Chondrocyte (in vitro differentiated cells): Measurements from ENCODE around the gene RTL1. TPM values are rescaled to one million over a fixed set of nuclear protein-coding genes. Genes with fewer than 3 reads are reported as not detected.

Source experiments
- DNase-seq: peaks from one replicate; pipeline ENCODE4 v3.0.0; 2021; ENCODE audit warnings: mixed read lengths, low spot score
- H3K27ac Mint-ChIP-seq: one replicate; pipeline ENCODE4 v1.8.0; 2021; ENCODE audit warnings: mild to moderate bottlenecking, moderate library complexity, mixed read lengths; ENCODE audit not compliant: unreplicated experiment
- H3K27me3 Mint-ChIP-seq: 2 replicates; pipeline ENCODE4 v1.8.0; 2021; ENCODE audit warnings: low read depth, mixed read lengths
- H3K36me3 Mint-ChIP-seq: 2 replicates; pipeline ENCODE4 v1.8.0; 2021; ENCODE audit warnings: low read depth, mixed read lengths
- H3K4me1 Mint-ChIP-seq: 2 replicates; pipeline ENCODE4 v1.8.0; 2021; ENCODE audit warnings: low read depth, mild to moderate bottlenecking, mixed read lengths
- H3K4me3 Mint-ChIP-seq: one replicate; pipeline ENCODE4 v1.8.0; 2021; ENCODE audit warnings: mild to moderate bottlenecking, moderate library complexity, mixed read lengths; ENCODE audit not compliant: unreplicated experiment
- H3K9me3 Mint-ChIP-seq: 2 replicates; pipeline ENCODE4 v1.8.0; 2021; ENCODE audit warnings: low read depth, mixed read lengths
- CTCF ChIP-seq: fragments of 200-600 bp; sonication (generic); IDR thresholded peaks from 2 replicates; pipeline ENCODE4 v1.5.0; 2021; ENCODE audit warnings: antibody characterized with exemption, mild to moderate bottlenecking, moderate library complexity
- total RNA-seq: library from RNA; stranded (reverse); gene quantifications from 3 replicates; pipeline ENCODE4 v1.2.1, GENCODE V29; 2021

Gene RTL1
- total RNA-seq, 1 donor from 2014 or later, result 0.02 TPM

GRCh38 chr14:100881211-100882025 lies 22.1 kb downstream of the RTL1 start:
- peaks cover 3% of the 10 kb centered on the region for H3K36me3 Mint-ChIP-seq
- peaks cover 10% of the 10 kb centered on the region for H3K9me3 Mint-ChIP-seq
- H3K4me1 Mint-ChIP-seq, result no peaks in the 10 kb centered on the region
- no peak overlapping the region for H3K27ac Mint-ChIP-seq
- H3K4me3 Mint-ChIP-seq, result no peak overlapping the region
- peaks cover 17% of the 10 kb centered on the region for H3K27me3 Mint-ChIP-seq
- no peak for TF ChIP-seq CTCF
- DNase-seq, result peak; percentile 81

- peaks cover 3% of the 10 kb centered on the region for H3K36me3 Mint-ChIP-seq
- H3K9me3 Mint-ChIP-seq, result peaks cover 10% of the 10 kb centered on the region
- H3K4me1 Mint-ChIP-seq, result no peaks in the 10 kb centered on the region
- no peak overlapping the region for H3K4me3 Mint-ChIP-seq
- H3K27ac Mint-ChIP-seq, result no peak overlapping the region
- no peak for TF ChIP-seq CTCF
- peaks cover 13% of the 10 kb centered on the region for H3K27me3 Mint-ChIP-seq
- DNase-seq, result peak; percentile 86
Observed at GRCh38 chr14:100880271-100881101, 23.0 kb downstream of the RTL1 start.

DNA sequence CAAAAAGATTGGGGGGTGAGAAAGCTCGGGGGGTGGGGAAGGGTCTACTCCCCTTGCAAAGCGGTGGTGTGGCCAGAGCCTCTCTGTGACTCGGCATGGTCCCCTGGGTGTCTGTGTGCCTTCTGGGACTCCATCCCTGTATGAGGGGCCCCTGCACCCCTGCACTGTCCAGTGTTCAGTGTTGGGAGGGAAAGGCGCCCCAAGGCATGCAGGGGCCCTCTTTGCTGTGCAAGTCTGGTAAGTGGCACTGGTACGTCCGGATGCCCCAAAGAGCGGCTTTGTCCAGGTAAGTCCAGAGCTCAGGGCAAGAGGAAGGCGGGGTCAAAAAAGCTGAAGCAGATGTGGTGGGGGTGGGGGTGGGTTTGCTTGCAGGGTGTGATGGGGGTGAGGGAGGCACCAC lies 23.7 kb downstream of the RTL1 start:
- Mint-ChIP-seq H3K27ac (no peak overlapping the region), H3K9me3 (peaks cover 10% of the 10 kb centered on the region), H3K4me1 (no peaks in the 10 kb centered on the region), H3K4me3 (no peak overlapping the region), H3K36me3 (peaks cover 3% of the 10 kb centered on the region), H3K27me3 (peaks cover 12% of the 10 kb centered on the region)
- TF ChIP-seq CTCF, result no peak
- peak; percentile 59 for DNase-seq

- DNase-seq, result peak; percentile 52
- H3K4me1 Mint-ChIP-seq, result no peaks in the 10 kb centered on the region
- TF ChIP-seq CTCF, result no peak
- H3K27ac Mint-ChIP-seq, result no peak overlapping the region
- peaks cover 10% of the 10 kb centered on the region for H3K9me3 Mint-ChIP-seq
- no peak overlapping the region for H3K4me3 Mint-ChIP-seq
- H3K27me3 Mint-ChIP-seq, result peaks cover 6% of the 10 kb centered on the region
- peaks cover 3% of the 10 kb centered on the region for H3K36me3 Mint-ChIP-seq
Observed at GRCh38 chr14:100879194-100879593, 24.3 kb downstream of the RTL1 start.
